ENCODE results near the gene WSCD1.

GRCh38 chr17:6021011-6021400 lies 49.2 kb upstream of the WSCD1 start:
- TF ChIP-seq, protein P1, sequence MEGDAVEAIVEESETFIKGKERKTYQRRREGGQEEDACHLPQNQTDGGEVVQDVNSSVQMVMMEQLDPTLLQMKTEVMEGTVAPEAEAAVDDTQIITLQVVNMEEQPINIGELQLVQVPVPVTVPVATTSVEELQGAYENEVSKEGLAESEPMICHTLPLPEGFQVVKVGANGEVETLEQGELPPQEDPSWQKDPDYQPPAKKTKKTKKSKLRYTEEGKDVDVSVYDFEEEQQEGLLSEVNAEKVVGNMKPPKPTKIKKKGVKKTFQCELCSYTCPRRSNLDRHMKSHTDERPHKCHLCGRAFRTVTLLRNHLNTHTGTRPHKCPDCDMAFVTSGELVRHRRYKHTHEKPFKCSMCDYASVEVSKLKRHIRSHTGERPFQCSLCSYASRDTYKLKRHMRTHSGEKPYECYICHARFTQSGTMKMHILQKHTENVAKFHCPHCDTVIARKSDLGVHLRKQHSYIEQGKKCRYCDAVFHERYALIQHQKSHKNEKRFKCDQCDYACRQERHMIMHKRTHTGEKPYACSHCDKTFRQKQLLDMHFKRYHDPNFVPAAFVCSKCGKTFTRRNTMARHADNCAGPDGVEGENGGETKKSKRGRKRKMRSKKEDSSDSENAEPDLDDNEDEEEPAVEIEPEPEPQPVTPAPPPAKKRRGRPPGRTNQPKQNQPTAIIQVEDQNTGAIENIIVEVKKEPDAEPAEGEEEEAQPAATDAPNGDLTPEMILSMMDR (IDR thresholded peaks at IDR 0.05), result no peak
- TF ChIP-seq POLR2A (IDR thresholded peaks at IDR 0.05), result no peak

Measured in adrenal gland (tissue), 5 donors.